Right ventricle myocardium inferior (tissue), 1 donor: ENCODE measurements around the gene VAV3. TPM values are rescaled to one million over a fixed set of nuclear protein-coding genes. Genes with fewer than 3 reads are reported as not detected.

Experiments
- ATAC-seq: fragments of 200-7000 bp; cut with Tn5 transposase; one replicate; pipeline ENCODE4 v1.9.1; 2020; ENCODE audit warnings: mild to moderate bottlenecking, moderate library complexity
- DNase-seq: peaks from one replicate; pipeline ENCODE4 v3.0.0; 2021; ENCODE audit errors: missing footprints
- intact Hi-C: fragments of 100-400 bp; cut with DNase I; formaldehyde crosslinking; loops from one replicate; pipeline ENCODE4 v1.11.0; 2022
- total RNA-seq: library from RNA; stranded (reverse); fragmentation: NEBNext Ultra II Directional; extraction: Animal tissue kit (Norgen Biotek cat#: 25700); gene quantifications from one replicate; pipeline ENCODE4 v1.2.1, GENCODE V29; 2021
- donor health status: DM: no; HTN: yes; CAD: no; lungs with severe emphysema.

VAV3 gene
- total RNA-seq, 1 donor from 2014 or later = 1.7 TPM

- no peak for DNase-seq
- no peak for ATAC-seq
- intact Hi-C loops = no loop called here
Measured at GRCh38 chr1:107550358-107550757, 414.6 kb downstream of the VAV3 start.

GRCh38 chr1:107549152-107549810, 415.7 kb downstream of the VAV3 start:
- ATAC-seq (no peak), DNase-seq (no peak)
- intact Hi-C loops = no loop called here

- intact Hi-C loops = no loop called here
- DNase-seq = no peak
- ATAC-seq = no peak
Measured at GRCh38 chr1:107548276-107548675, 416.7 kb downstream of the VAV3 start.

- ATAC-seq = no peak
- intact Hi-C loops = no loop called here
- no peak for DNase-seq
Measured at GRCh38 chr1:107547363-107548155, 417.4 kb downstream of the VAV3 start.

GRCh38 chr1:107546576-107546975, 418.4 kb downstream of the VAV3 start:
- no peak for DNase-seq
- no peak for ATAC-seq
- intact Hi-C loops = no loop called here

GRCh38 chr1:107545879-107546278, 419.1 kb downstream of the VAV3 start:
- intact Hi-C loops = no loop called here
- DNase-seq = no peak
- ATAC-seq = no peak

- no peak for ATAC-seq
- DNase-seq = no peak
- intact Hi-C loops = no loop called here
Measured at GRCh38 chr1:107545056-107545577, 419.9 kb downstream of the VAV3 start.

GRCh38 chr1:107544285-107544684, 420.7 kb downstream of the VAV3 start:
- ATAC-seq = no peak
- intact Hi-C loops = no loop called here
- no peak for DNase-seq

GRCh38 chr1:107541412-107541811, 423.6 kb downstream of the VAV3 start:
- DNase-seq (no peak), ATAC-seq (no peak)
- intact Hi-C loops = no loop called here

- ATAC-seq (no peak), DNase-seq (no peak)
- intact Hi-C loops = loop anchor here (10.0 kb wide), 1 partner anchor 264 kb away; no protein-coding TSS in a partner anchor
Measured at GRCh38 chr1:107538502-107538901, 426.5 kb downstream of the VAV3 start.

- intact Hi-C loops = loop anchor here (10.0 kb wide), 1 partner anchor 261 kb away; no protein-coding TSS in a partner anchor
- ATAC-seq (no peak), DNase-seq (no peak)
Measured at GRCh38 chr1:107536266-107536665, 428.7 kb downstream of the VAV3 start.

GRCh38 chr1:107535091-107535490, 429.9 kb downstream of the VAV3 start:
- no peak for DNase-seq
- intact Hi-C loops = loop anchor here (10.0 kb wide), 1 partner anchor 260 kb away; no protein-coding TSS in a partner anchor
- no peak for ATAC-seq

- ATAC-seq (no peak), DNase-seq (no peak)
- intact Hi-C loops = loop anchor here (10.0 kb wide), 1 partner anchor 260 kb away; no protein-coding TSS in a partner anchor
Measured at GRCh38 chr1:107534632-107535031, 430.3 kb downstream of the VAV3 start.

GRCh38 chr1:107533436-107533835, 431.5 kb downstream of the VAV3 start:
- intact Hi-C loops = loop anchor here (10.0 kb wide), 1 partner anchor 259 kb away; no protein-coding TSS in a partner anchor
- no peak for DNase-seq
- no peak for ATAC-seq

- intact Hi-C loops = loop anchor here (10.0 kb wide), 1 partner anchor 258 kb away; no protein-coding TSS in a partner anchor
- no peak for ATAC-seq
- no peak for DNase-seq
Measured at GRCh38 chr1:107532318-107532717, 432.7 kb downstream of the VAV3 start.

GRCh38 chr1:107531065-107531908, 433.7 kb downstream of the VAV3 start:
- ATAC-seq (no peak), DNase-seq (no peak)
- intact Hi-C loops = loop anchor here (10.0 kb wide), 1 partner anchor 256 kb away; no protein-coding TSS in a partner anchor

GRCh38 chr1:107530543-107530942, 434.4 kb downstream of the VAV3 start:
- intact Hi-C loops = loop anchor here (10.0 kb wide), 1 partner anchor 256 kb away; no protein-coding TSS in a partner anchor
- ATAC-seq = no peak

GRCh38 chr1:107529511-107530149, 435.4 kb downstream of the VAV3 start:
- ATAC-seq (no peak), DNase-seq (no peak)
- intact Hi-C loops = loop anchor here (10.0 kb wide), 1 partner anchor 255 kb away; no protein-coding TSS in a partner anchor

More at GRCh38 chr1:107530543-107530942, 434.4 kb downstream of the VAV3 start:
- no peak for DNase-seq
